Heart right ventricle (tissue), 16 donors: ENCODE measurements around the gene GYS2. TPM values are rescaled to one million over a fixed set of nuclear protein-coding genes. Genes with fewer than 3 reads are reported as not detected.

Source experiments
- ATAC-seq, 8 donors: fragments of 200-7000 bp; cut with Tn5 transposase; one replicate each; pipeline ENCODE4 v1.9.1; 2020; ENCODE audit warnings: mild to moderate bottlenecking in 8 of 8, moderate library complexity in 8 of 8, moderate number of reproducible peaks in 1 of 8
- DNase-seq, 2 donors: peaks; one replicate each; pipeline ENCODE4 v3.0.0-alpha.2; 2020
- H3K27ac ChIP-seq, 10 donors: fragments of 200-600 bp; sonication (generic) in 2 of 10; one replicate each; pipeline versions ENCODE4 v1.5.0 to v1.8.0; 2020 to 2022; ENCODE audit warnings: mild to moderate bottlenecking in 3 of 10
- H3K27me3 ChIP-seq, 7 donors: fragments of 200-600 bp; one replicate each; pipeline ENCODE4 v1.8.0; 2021 to 2022; ENCODE audit warnings: mild to moderate bottlenecking in 2 of 7
- H3K36me3 ChIP-seq, 9 donors: fragments of 200-600 bp; sonication (generic) in 1 of 9; one replicate each; pipeline versions ENCODE4 v1.5.0 to v1.8.0; 2020 to 2022; ENCODE audit warnings: mild to moderate bottlenecking in 2 of 9
- H3K4me1 ChIP-seq, 9 donors: fragments of 200-600 bp; sonication (generic) in 1 of 9; one replicate each; pipeline versions ENCODE4 v1.5.0 to v1.8.0; 2020 to 2022; ENCODE audit warnings: mild to moderate bottlenecking in 4 of 9
- H3K4me3 ChIP-seq, 10 donors: fragments of 200-600 bp; sonication (generic) in 2 of 10; one replicate each; pipeline versions ENCODE4 v1.5.0 to v1.8.0; 2020 to 2022; ENCODE audit warnings: mild to moderate bottlenecking in 7 of 10, moderate library complexity in 2 of 10
- H3K9me3 ChIP-seq, 11 donors: fragments of 200-600 bp in 10 of 11; sonication (generic) in 2 of 11; one replicate each; pipeline versions ENCODE4 v1.5.0 to v1.8.0; 2013 to 2022; ENCODE audit warnings: mild to moderate bottlenecking in 2 of 11, control low read depth in 1 of 11, moderate library complexity in 1 of 11
- WGBS, 2 donors: extraction: QIAGEN DNeasy Blood & Tissue Kit; methylation state at CpG; one replicate each; pipeline ENCODE4 v1.1.7; 2013; ENCODE audit warnings: inconsistent platforms in 1 of 2; 5-methylcytosine and 5-hydroxymethylcytosine counted together
- intact Hi-C, 10 donors: fragments of 100-400 bp; cut with DNase I; formaldehyde crosslinking; loops; one replicate each; pipeline versions ENCODE4 v1.11.1 to v1.14.2; 2022
- polyA plus RNA-seq, 2 donors: library from polyadenylated mRNA; stranded (reverse); fragments of 200-250 nt; gene quantifications; one replicate each; pipeline ENCODE4 v1.2.3, GENCODE V29; 2013
- total RNA-seq, 10 donors: library from RNA; stranded (reverse); fragmentation: NEBNext Ultra II Directional in 3 of 10; extraction: Animal tissue kit (Norgen Biotek cat#: 25700) in 3 of 10; gene quantifications; one replicate each; pipeline versions ENCODE4 v1.2.1 to v1.2.4, GENCODE V29; 2021 to 2023
- TF ChIP-seq, protein P1 (sequence below), 9 donors: fragments of 200-600 bp; sonication (generic) in 2 of 9; IDR thresholded peaks; one replicate each; pipeline versions ENCODE4 v1.5.0 to v1.8.0; 2021 to 2022; ENCODE audit warnings: antibody characterized with exemption in 9 of 9, mild to moderate bottlenecking in 5 of 9, moderate library complexity in 1 of 9
- donor health status: Arrhythmogenic right ventricular cardiomyopathy.
- donor health status: ischemic (EF 13 %, LVEDD 7.1; RV severe dilation, severe dysfunction).
- donor health status: healthy with polysubstance abuse.
- donor health status: DM: no; HTN: yes; CAD: no.
- donor health status: DM: no; HTN: no; CAD: no.
- donor health status: ischemic (EF 25% LVEDD 6.9; RV normal size, moderate dysfunction).
- donor health status: ischemic (EF 25% LVEDD 5.7; RV mildly dilated, moderate dysfunction).
- donor health status: healthy.
- donor health status: DM: yes; HTN: yes; CAD: no.
- donor health status: Ischemic cardiomyopathy.
- donor health status: ischemic (EF 35%, LVEDD 5.7; RV mildly dilated, moderate dysfunction).
- donor health status: nonischemic (EF 11% LVEDD 7.7; RV severe dilation, severe dysfunction).
- donor health status: DM: yes; HTN: yes; CAD: no.
- donor health status: PGD.
- donor health status: ischemic (EF 29% LVEDD 5.4; RV normal size, mild dysfunction).
- donor health status: nonischemic (EF 23%, LVEDD 6.1; RV moderate dilation, normal function).

Gene GYS2
- total and polyA plus RNA-seq, 12 donors, result 0.09 to 0.37 (median 0.15) TPM; not detected in 7

DNA sequence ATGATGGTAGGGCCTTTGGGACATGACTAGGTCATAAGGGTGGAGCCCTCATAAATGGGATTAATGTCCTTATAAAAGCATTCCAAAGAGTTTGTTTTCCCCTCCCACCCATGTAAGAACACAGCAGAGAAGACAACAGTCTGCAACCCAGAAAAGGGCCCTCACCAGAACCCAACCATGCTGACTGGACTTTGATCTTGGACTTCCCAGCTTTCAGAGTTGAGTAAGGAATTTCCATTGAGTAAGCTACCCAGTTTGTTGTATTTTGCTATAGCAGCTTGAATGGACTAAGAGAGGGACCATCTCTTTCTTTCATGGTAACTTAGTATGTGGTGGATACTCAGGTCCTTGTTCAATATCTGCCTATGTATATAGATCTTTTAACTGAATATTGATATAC is 81.5 kb downstream of the GYS2 start:
- H3K27me3 ChIP-seq, result peaks cover 0 to 22% (median 0%) of the 10 kb centered on the region in 7 donors
- H3K27ac ChIP-seq, result no peak overlapping the region
- no peak overlapping the region for H3K4me3 ChIP-seq
- H3K36me3 ChIP-seq, result peaks cover 0 to 9% (median 0%) of the 10 kb centered on the region in 9 donors
- no peak for DNase-seq
- TF ChIP-seq, protein P1, sequence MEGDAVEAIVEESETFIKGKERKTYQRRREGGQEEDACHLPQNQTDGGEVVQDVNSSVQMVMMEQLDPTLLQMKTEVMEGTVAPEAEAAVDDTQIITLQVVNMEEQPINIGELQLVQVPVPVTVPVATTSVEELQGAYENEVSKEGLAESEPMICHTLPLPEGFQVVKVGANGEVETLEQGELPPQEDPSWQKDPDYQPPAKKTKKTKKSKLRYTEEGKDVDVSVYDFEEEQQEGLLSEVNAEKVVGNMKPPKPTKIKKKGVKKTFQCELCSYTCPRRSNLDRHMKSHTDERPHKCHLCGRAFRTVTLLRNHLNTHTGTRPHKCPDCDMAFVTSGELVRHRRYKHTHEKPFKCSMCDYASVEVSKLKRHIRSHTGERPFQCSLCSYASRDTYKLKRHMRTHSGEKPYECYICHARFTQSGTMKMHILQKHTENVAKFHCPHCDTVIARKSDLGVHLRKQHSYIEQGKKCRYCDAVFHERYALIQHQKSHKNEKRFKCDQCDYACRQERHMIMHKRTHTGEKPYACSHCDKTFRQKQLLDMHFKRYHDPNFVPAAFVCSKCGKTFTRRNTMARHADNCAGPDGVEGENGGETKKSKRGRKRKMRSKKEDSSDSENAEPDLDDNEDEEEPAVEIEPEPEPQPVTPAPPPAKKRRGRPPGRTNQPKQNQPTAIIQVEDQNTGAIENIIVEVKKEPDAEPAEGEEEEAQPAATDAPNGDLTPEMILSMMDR (IDR thresholded peaks at IDR 0.05), result no peak
- intact Hi-C loops, result no loop called here
- H3K9me3 ChIP-seq, result peaks cover 0 to 9% (median 0%) of the 10 kb centered on the region in 11 donors
- H3K4me1 ChIP-seq, result peaks cover 0 to 13% (median 5%) of the 10 kb centered on the region in 9 donors
- no peak for ATAC-seq

- Histone ChIP-seq H3K27me3 (peaks cover 0 to 6% (median 0%) of the 10 kb centered on the region in 7 donors), H3K9me3 (peaks cover 0 to 9% (median 0%) of the 10 kb centered on the region in 11 donors), H3K36me3 (peaks cover 0 to 23% (median 0%) of the 10 kb centered on the region in 9 donors), H3K4me3 (no peak overlapping the region), H3K4me1 (peaks cover 0 to 6% (median 0%) of the 10 kb centered on the region in 9 donors), H3K27ac (no peak overlapping the region)
- WGBS, 2 donors, result 56 to 61% methylated on average over 1 of the region's 1 CpG
- intact Hi-C loops, result no loop called here
- DNase-seq (no peak), ATAC-seq (no peak)
- TF ChIP-seq, protein P1 (IDR thresholded peaks at IDR 0.05), result no peak
Observed at GRCh38 chr12:21521541-21521940, 83.1 kb downstream of the GYS2 start.

DNA sequence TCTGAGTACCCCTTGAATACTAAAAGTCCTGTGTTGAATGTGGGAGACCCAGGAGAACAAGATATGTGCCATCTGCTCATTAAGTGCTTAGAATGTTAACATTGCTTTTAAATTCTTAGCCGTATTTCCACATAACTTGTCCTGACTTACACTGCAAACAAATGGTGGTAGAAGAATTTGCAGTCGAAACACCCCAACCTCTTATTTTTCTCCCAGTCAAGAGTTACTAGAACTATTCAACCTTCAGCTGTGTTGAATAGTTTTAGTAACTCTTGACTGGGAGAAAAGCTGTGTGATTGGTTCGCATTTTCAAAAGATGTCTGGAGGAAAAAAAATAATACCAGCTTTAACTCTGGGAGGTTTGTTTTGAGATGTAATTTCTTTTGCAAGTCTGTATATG is 86.2 kb downstream of the GYS2 start:
- WGBS, 2 donors, result 94% methylated on average over 3 of the region's 3 CpGs
- H3K4me1 ChIP-seq, result peaks cover 0 to 6% (median 0%) of the 10 kb centered on the region in 9 donors
- H3K27me3 ChIP-seq, result no peaks in the 10 kb centered on the region
- intact Hi-C loops, result loop anchor here in 2 of 10 donors (2.0 to 10.0 kb wide), 2 partner anchors 32 to 166 kb away; no protein-coding TSS in a partner anchor
- H3K9me3 ChIP-seq, result peaks cover 0 to under 1% (median 0%) of the 10 kb centered on the region in 11 donors
- no peak for DNase-seq
- no peak for ATAC-seq
- H3K4me3 ChIP-seq, result no peak overlapping the region
- TF ChIP-seq, protein P1 (IDR thresholded peaks at IDR 0.05), result no peak
- peaks cover 0 to 54% (median 7%) of the 10 kb centered on the region in 9 donors for H3K36me3 ChIP-seq
- H3K27ac ChIP-seq, result no peak overlapping the region

DNA sequence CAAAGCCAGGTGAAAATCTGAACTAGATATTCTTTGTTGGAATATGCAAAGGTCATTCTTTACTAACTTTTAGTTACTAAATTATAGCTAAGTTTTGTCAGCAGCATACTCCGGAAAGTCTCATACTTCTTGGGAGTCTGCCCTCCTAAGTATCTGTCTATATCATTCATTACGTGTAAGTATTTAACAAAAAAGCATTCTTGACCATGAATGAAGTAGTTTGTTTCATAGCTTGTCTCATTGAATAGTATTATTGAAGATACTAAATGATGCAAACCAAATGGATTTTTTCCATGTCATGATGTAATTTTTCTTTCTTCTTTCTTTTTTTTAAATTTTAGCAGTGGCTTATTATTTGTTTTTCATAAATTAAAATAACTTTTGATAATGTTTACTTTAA is 88.4 kb downstream of the GYS2 start:
- TF ChIP-seq, protein P1 (IDR thresholded peaks at IDR 0.05), result no peak
- peaks cover 0 to 75% (median 12%) of the 10 kb centered on the region in 9 donors for H3K36me3 ChIP-seq
- ATAC-seq, result no peak

More for the DNA sequence above, 88.4 kb downstream of the GYS2 start:
- peaks cover 0 to 6% (median 0%) of the 10 kb centered on the region in 9 donors for H3K4me1 ChIP-seq
- no peak for DNase-seq
- intact Hi-C loops, result loop anchor here in 1 of 10 donors (10.0 kb wide), 1 partner anchor 169 kb away; no protein-coding TSS in a partner anchor
- no peak overlapping the region for H3K27ac ChIP-seq
- no peaks in the 10 kb centered on the region for H3K27me3 ChIP-seq
- no peak overlapping the region for H3K4me3 ChIP-seq
- H3K9me3 ChIP-seq, result no peaks in the 10 kb centered on the region
- 91 to 92% methylated on average over 2 of the region's 2 CpGs for WGBS, 2 donors
